IPS DF 4.7 (cell line): ENCODE measurements around the gene TIMM13.
A peak's percentile ranks its signal among the peaks of the same experiment; 100 is the strongest.
"Not testable (repeated sequence)": the region's sequence is repeated elsewhere in the genome, so short reads cannot be mapped to it uniquely, and the experiment has no call there.

Source experiments
- DNase-seq: peaks from one replicate; pipeline ENCODE4 v3.0.0-alpha.2; 2013; ENCODE audit warnings: low spot score; ENCODE audit errors: extremely low read depth

TIMM13 gene

DNA sequence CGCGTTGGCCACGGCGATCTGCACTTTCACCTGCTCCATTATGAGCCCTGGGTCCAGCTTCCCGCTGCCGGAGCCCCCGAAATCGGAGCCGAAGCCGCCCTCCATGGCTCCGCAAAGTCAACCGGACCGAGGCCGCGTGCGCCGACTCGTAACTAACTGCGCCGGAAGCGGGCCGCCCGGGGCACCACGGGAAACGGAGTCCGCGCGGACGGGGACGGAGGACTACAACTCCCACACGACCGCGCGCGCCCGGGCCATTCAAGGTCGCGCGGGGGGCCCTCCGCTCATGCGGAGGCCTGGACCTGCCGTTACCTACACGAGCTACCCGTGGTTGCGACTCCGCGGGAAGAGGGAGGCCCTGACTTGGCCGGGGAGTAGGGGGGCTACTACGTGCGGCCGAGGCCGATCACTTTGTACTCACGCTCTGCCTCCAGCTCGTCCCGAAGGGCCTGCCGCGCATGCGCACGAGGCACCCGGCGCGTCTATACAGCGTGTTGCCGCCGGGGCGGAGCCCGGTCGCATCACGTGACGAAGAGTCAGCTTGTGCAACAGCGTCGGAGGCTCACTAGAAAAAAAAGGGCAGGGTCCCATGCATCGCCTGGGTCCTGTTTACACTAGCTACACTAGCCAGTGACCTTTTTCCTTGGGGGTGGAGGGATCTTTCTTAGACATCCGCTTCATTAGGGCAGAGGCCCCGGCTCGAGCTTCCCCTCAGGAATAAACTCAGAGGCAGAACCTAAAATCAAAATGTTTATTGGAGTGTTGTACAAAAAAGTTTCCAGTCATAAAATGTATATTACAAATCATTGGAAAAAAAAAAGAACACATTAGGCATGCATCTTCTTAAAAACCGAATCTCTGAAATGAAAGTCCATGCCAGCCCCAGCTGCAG is at the start of gene TIMM13:
Gene TIMM13 (minus strand): TSS at position 158 of the 892 bp plus-strand sequence. CDS start 53 bp downstream, at position 105.
- no peak for DNase-seq

DNA sequence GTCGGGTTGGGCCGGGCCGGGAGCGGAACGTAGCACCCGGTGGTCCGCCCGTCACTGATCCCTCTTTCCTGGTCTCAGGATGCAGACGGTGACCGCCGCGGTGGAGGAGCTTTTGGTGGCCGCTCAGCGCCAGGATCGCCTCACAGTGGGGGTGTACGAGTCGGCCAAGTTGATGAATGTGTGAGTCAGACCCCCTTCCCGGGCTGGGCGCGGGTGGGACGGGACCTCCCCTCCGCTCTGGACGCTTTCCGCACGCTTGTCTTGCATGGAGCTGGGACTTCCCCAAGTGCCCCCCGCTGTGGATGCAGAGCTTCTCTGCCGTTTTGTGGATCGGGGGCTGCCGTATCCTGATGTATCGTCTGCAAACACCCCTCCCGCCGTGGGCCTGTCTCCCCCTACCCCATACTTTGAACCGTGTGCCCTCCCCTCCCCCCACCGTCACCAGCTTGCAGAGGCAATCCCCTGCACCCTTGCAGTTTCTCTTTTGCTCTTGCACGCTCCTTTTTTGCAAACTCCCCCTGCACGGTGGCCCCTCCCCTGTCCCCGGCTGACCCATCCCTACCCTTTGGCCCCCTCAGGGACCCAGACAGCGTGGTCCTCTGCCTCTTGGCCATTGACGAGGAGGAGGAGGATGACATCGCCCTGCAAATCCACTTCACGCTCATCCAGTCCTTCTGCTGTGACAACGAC is 49.2 kb upstream of the TIMM13 start:
- no peak for DNase-seq

DNA sequence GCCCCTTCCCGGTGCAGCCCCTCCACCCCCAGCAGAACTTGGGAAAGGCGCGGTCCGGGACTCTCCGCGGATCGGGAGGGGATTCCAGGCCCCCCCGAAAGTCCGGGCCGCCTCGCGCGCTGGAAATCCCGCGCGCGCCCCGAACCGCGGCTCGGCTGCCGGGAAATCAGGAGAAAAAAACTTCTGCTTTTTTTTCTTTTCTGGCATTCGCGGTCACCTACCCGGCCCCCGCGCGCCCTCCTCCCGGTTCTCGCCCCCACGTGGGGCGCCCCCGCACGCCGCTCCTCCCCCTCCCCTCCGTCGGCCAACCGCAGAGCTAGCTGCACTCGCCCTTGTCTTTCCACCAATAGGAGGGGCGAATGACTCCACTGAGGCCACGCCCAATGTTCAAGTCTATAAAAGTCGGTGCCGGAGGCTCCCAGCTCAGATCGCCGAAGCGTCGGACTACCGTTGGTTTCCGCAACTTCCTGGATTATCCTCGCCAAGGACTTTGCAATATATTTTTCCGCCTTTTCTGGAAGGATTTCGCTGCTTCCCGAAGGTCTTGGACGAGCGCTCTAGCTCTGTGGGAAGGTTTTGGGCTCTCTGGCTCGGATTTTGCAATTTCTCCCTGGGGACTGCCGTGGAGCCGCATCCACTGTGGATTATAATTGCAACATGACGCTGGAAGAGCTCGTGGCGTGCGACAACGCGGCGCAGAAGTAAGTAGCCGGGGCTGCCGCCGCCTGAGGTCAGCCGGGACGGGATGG is 48.5 kb upstream of the TIMM13 start, which contains the start of gene GADD45B:
Gene GADD45B (plus strand): TSS at position 426 of the 749 bp plus-strand sequence. CDS start 232 bp downstream, at position 658.
- no peak for DNase-seq

DNA sequence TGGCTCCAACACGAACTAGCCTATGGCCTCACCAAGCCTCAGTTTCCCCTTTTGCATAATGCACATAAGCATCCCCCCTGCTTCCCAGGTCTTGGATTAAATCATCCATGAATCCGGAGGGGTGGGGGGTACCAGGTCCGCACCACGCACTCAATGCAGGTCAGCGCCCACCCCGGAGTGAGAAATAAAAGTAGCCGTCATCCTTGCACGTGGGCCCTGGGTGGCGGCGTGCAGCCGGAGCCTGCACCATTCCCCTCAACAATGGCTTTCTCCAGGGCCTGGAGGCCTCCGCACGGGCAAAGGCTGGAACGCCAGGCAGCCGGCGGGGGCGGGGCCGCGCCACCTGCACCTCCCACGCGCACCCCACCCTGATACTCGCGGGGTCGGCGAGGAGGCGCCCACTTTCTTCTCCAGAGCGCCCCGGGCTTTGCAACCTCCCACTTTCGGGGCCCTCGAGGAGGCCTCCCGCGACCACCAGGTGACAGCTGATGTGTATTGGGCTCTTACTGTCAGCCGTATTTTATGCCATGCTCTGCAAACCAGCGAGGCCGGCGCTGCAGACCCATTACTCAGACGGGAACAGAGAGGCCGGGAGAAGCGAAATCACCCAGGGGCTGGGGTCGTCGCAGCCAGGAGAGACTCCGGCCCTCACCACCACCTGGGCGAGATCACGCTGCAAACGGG is 47.8 kb upstream of the TIMM13 start:
- DNase-seq: no peak

DNA sequence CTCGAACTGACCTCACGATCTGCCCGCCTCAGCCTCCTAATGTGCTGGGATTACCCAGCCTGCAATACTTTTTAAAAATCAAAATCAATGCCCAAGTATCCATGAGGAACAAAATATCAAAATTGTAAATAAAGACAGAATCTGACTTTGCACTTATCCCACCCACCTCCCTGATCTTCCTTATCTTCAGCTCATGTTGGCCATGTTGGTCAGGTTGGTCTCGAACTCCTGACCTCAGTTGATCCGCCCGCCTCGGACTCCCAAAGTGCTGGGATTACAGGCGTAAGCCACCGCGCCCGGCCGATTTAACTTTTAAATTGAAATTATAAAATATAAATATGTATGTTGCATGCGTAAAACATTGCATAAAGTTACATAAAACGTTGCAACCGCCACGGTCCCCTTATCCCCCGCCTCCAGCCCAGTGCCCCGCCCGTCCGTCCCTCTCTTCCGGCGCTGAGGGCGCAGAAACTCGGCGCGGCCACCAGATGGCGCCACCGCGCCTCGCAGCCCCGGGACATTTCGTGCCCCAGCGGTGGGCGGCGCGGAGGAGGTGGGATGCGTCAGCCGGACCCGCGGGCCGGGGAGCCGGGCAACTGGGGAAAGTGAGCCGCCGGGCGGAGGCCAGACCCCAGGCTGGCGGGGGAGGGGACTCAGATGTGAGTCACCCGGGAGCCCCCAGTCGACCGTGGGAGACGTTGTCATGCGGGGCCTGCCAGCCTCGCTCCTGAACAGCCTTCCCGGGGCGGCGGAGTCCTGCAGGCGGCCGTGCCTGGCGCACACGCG is 47.0 kb upstream of the TIMM13 start:
- no peak for DNase-seq

DNA sequence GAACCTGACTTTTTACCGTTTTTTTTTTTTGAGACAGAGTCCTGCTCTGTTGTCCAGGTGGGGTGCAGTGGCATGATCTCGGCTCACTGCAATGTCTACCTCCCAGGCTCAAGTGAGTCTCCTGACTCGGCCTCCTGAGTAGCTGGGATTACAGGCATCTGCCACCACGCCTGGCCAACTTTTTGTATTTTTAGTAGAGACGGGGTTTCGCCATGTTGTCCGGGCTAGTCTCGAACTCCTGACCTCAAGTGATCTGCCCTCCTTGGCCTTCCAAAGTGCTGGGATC is 42.5 kb upstream of the TIMM13 start:
- DNase-seq: not testable (repeated sequence)

DNA sequence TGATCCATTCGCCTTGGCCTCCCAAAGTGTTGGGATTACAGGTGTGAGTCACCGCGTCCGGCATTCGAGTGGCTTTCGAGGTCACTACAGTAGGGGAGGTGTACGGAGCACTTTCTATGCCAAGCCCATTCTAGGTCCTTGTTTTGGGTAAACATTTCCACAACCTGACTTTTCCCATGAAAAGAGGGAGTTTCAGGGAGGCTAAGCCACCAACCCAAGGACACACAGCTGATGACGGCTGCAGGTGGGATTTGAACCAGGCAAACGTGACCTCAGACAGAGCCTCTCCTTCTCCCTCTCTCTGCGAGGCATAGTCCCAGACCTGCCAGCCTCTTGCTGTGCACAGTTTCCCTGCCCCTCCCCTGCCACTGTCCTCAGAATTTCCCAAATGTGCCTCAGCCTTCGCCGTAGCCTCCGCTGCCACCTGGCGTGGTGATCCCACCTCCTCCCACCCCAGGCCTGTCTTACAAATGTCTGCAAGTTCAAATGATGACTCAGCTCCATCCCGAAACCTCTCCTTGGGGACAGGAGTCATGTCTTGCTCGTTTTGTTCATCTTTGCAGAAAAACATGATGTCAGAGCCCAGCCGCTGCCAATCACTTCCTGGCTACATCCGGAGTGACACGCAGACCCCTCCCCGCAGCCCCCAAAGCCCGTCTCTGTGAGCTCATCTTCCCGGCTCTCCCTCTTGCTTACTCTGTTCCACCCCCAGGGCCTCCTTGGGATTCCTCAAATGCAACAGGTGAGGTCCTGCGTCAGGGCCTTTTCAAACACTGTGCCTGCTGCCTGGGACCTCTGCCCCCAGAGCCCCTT is 41.9 kb upstream of the TIMM13 start:
- no peak for DNase-seq

DNA sequence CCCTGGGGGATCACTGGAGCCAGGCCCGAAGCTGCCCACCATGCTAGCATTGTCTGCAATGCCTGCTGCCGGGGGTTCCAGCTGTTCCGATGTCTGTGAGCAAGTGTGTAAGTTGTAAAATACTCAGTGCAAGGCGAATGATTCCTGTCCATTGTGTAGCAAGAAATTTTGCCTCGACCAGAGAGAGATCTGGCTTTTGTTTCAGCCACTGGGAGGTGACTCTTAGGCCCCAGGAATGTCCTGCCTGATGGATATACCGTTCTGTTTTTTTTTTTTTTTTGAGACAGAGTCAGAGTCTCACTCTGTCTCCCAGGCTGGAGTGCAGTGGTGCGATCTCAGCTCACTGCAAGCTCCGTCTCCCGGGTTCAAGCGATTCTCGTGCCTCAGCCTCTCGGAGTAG is 41.2 kb upstream of the TIMM13 start:
- DNase-seq: no peak

DNA sequence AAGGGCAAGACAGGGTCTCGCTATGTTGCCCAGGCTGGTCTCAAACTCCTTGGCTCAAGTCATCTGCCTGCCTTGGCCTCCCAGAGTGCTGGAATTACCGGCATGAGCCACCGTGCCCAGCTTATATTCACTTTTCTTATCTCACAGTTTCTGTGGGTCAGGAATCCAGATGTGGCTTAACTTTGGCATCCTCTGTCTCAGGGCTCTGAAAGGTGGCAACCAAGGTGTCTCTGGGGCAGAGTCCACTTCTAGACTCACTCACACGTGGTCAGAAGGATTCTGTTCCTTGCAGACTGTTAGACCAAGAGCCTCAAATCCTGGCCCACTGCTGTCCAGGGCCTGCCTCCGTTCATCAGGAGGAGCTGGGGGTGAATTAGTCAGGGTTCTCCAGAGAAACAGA is 37.0 kb upstream of the TIMM13 start:
- no peak for DNase-seq

DNA sequence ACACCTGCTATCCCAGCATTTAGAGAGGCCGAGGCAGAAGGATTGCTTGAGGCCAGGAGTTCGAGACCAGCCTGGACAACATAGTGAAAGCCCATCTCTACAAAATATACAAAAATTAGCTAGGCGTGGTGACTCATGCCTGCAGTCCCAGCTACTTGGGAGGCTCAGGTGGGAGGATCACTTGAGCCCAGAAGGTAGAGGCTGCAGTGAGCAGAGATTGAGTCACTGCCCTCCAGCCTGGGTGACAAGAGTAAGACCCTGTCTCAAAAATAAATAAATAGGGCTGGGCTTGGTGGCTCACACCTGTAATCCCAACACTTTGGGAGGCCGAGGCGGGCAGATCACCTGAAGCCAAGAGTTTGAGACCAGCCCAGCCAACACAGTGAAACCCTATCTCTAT is 36.3 kb upstream of the TIMM13 start:
- DNase-seq: not testable (repeated sequence)

DNA sequence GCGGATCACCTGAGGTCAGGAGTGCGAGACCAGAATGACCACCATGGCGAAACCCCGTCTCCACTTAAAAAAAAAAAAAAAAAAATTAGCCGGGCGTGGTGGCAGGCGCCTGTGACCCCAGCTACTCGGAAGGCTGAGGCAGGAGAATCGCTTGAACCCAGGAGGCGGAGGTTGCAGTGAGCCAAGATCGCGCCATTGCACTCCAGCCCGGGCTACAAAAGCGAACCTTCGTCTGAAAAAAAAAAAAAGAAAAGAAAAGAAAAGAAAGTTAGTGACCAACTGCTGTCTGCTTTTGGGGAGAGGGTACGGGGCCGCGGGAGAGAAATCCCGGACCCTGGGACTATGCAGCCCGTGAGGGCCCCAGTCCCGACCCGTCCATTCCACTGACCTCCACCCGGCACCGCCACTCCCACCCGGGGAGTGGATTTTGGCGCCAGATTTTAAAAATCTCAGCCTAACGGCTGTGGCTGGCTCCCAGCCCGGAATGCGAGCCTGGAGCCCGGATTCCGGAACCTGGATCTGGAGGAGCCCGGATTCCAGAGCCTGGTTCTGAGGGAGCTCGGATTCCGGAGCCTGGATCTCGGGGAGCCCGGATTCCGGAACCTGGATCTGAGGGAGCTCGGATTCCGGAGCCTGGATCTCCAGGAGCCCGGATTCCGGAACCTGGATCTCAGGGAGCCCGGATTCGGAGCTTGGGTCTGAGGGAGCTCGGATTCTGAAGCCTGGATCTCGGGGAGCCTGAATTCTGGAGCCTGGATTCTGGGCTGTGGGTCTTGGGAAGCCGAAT is 35.4 kb upstream of the TIMM13 start:
- DNase-seq: peak; percentile 96

DNA sequence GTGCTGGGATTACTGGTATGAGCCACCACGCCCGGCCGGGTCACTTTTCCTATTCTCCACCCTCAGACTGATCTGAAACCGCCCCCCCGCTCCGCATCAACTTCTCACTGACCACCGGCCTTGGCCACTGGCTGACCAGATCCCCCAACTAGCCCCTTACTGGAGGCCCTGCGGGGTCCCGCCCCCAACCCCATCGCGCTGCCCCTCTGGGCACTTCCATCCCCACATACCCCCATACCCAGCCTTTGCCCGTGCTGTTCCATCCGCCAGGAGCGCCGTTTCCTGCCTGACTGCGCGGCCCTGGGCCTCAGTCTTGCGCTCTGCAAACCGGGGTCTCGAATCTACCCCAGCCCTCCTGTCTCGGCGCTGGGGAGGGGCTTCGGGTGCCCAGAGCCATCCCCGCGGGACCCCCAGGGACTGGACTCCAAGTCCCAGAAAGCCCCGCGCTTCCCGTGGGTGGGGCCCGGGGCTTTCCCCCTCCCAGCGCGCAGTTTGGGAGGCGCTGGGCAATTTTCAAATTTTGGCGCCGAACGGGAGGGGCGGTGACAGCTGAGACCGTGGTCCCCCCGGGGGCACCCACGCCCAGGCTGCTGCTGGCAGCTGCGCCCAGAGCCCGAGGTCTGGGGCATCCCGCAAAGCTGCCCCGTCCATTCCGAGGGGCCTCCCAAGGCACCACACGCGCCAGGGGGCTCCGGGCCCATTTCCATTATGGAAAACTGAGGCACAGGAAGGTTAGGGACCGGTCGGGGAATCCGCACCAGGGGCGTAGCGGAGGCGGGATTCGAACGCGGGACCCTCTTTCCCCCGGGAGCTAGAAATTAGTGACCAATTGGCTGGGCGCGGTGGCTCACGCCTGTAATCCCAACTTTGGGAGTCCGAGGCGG is 34.6 kb upstream of the TIMM13 start:
- DNase-seq: no peak

DNA sequence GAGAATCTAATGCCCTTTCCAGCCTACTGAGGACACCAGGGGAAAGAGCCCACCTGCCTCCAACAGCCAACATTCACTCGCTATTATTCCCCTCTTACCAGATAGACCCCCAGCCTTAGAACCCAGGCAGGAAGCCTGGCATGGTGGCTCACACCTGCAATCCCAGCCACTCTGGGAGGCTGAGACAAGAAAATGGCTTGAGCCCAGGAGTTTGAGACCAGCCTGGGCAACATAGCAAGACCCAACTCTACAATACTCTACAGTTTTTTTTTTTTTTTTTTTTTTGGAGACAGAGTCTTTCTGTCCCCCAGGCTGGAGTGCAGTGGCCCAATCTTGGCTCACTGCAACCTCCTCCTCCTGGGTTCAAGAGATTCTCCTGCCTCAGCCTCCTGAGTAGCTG is 32.9 kb upstream of the TIMM13 start:
- DNase-seq: no peak

DNA sequence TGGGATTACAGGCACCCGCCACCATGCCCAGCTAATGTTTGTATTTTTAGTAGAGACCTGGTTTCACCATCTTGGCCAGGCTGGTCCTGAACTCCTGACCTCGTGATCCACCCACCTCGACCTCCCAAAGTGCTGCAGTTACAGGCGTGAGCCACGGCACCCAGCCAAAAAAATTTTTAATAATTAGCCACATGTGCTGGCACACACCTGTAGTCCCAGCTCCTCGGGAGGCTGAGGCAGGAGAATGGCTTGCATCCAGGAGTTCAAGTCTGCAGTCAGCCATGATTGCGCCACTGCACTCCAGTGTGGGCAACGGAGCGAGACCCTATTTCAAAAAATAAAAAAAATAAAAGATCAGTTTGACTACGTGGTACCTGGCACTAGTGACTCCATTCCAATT is 31.4 kb upstream of the TIMM13 start:
- not testable (repeated sequence) for DNase-seq

DNA sequence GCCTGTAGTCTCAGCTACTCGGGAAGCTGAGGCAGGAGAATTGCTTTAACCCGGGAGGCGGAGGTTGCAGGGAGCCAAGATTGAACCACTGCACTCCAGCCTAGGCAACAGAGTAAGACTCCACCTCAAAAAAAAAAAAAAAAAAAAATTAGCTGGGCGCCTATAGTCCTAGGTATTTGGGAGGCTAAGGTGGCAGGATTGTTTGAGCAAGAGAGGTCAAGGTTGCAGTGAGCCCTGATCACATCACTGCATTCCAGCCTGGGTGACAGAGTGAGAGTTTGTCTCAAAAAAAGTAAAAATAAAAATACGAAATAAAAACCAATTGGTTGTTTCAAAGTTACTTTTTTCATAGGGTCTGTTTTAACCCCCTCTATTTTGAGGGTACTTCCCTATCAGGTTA is 30.7 kb upstream of the TIMM13 start:
- DNase-seq: no peak

DNA sequence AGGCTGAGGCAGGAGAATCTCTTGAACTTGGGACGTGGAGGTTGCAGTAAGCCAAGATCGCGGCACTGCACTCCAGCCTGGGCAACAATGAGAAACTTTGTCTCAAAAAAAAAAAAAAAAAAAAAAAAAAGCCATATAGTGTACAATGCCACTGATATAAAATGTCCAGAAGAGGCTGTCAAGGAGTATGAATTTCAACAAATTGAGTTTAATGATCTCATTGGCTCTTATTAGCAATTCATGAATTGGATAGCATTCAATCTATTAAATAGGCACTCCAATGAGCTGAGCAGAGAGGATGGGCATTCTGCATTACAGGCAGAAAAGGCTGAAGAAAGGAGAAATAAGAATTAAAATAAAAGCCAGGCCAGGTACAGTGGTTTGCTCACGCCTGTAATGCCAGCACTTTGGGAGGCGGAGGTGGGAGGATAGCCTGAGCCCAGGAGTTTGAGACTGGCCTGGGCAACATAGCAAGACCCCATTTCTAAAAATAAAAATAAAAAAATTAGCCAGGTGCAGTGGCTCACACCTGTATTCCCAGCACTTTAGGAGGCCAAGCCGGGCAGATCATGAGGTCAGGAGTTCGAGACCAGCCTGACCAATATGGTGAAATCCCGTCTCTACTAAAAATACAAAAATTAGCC is 30.1 kb upstream of the TIMM13 start:
- DNase-seq: no peak

DNA sequence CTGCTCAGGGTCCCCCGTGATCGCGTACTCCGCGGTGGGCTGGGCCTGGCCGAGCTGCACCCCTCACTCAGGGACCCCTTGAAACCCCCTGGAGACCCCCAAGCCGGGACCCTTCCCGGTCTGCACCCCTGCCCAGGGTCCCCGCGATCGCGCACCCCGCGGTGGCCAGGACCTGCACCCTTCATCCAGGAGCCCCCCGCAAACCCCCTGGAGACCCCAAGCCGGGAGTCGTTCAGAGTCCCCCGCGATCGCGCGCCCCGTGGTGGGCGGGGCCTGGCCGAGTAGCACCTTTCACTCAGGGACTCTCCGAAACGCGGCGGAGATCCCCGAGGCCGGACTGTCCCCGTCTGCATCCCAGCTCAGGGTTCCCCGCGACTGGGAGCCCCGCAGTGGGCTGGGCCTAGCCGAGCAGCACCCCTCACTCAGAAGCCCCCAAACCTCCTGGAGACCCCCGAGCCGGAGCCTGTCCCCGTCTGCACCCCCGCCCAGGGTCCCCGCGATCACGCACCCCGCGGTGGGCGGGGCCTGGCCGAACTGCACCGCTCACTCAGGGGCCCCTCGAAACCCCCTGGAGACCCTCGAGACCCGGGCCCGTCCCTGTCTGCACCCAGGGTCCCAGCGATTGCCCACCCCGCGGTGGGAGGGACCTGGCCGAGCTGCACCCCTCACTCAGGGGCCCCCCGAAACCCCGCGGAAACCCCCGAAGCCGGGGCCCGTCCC is 28.6 kb upstream of the TIMM13 start:
- DNase-seq: no peak
